Measurements from ENCODE around the gene RBM33.

- TF ChIP-seq EZH2 (IDR thresholded peaks at IDR 0.05; ENCODE audit: insufficient read depth, poor library complexity, severe bottlenecking) (no peak), EZH2phosphoT487 (IDR thresholded peaks at IDR 0.05; ENCODE audit: insufficient read depth, low read depth) (no peak)
Observed at GRCh38 chr7:155729847-155730246, 85.4 kb downstream of the RBM33 start.
